ENCODE measurements around the gene TFAP2A.
A peak's percentile ranks its signal among the peaks of the same experiment; 100 is the strongest.

TFAP2A gene

GRCh38 chr6:10381133-10381829, 33.6 kb downstream of the TFAP2A start:
- peak; percentile 57 for DNase-seq (ENCODE audit: extremely low spot score)
- TF ChIP-seq CTCF (IDR thresholded peaks at IDR 0.05; ENCODE audit: control extremely low read depth, extremely low read depth, low read depth, missing control alignments) = peak; percentile 14
- POLR2A ChIA-PET = no interaction called here
- CTCF ChIA-PET = interaction anchor here (0.7 to 1.2 kb wide), 5 partner anchors 11 to 48 kb away, joined by 3 to 4 read pairs (median 4); no protein-coding TSS in a partner anchor

- ChIA-PET POLR2A (no interaction called here), CTCF (interaction anchor here (1.0 kb wide), 1 partner anchor 10 kb away, joined by 3 read pairs; no protein-coding TSS in a partner anchor)
- no peak for TF ChIP-seq CTCF (IDR thresholded peaks at IDR 0.05; ENCODE audit: control extremely low read depth, extremely low read depth, low read depth, missing control alignments)
- no peak for DNase-seq (ENCODE audit: extremely low spot score)
Observed at GRCh38 chr6:10375391-10375969, 39.4 kb downstream of the TFAP2A start.

- ChIA-PET POLR2A (no interaction called here), CTCF (interaction anchor here (0.9 kb wide), 1 partner anchor 10 kb away, joined by 3 read pairs; no protein-coding TSS in a partner anchor)
- no peak for DNase-seq (ENCODE audit: extremely low spot score)
- no peak for TF ChIP-seq CTCF (IDR thresholded peaks at IDR 0.05; ENCODE audit: control extremely low read depth, extremely low read depth, low read depth, missing control alignments)
Observed at GRCh38 chr6:10373642-10374359, 41.1 kb downstream of the TFAP2A start.

- no peak for DNase-seq (ENCODE audit: extremely low spot score)
- CTCF ChIA-PET = interaction anchor here (1.1 kb wide), 1 partner anchor 19 kb away, joined by 3 read pairs; no protein-coding TSS in a partner anchor
- no peak for TF ChIP-seq CTCF (IDR thresholded peaks at IDR 0.05; ENCODE audit: control extremely low read depth, extremely low read depth, low read depth, missing control alignments)
- POLR2A ChIA-PET = no interaction called here
Observed at GRCh38 chr6:10369896-10370295, 45.0 kb downstream of the TFAP2A start.

GRCh38 chr6:10368861-10369260, 46.0 kb downstream of the TFAP2A start:
- no peak for TF ChIP-seq CTCF (IDR thresholded peaks at IDR 0.05; ENCODE audit: control extremely low read depth, extremely low read depth, low read depth, missing control alignments)
- CTCF ChIA-PET = no interaction called here
- DNase-seq (ENCODE audit: extremely low spot score) = no peak
- POLR2A ChIA-PET = no interaction called here

GRCh38 chr6:10363911-10364310, 51.0 kb downstream of the TFAP2A start:
- no peak for DNase-seq (ENCODE audit: extremely low spot score)
- CTCF ChIA-PET = interaction anchor here (1.2 kb wide), 1 partner anchor 10 kb away, joined by 3 read pairs; no protein-coding TSS in a partner anchor
- POLR2A ChIA-PET = no interaction called here
- TF ChIP-seq CTCF (IDR thresholded peaks at IDR 0.05; ENCODE audit: control extremely low read depth, extremely low read depth, low read depth, missing control alignments) = no peak
